ENCODE data around the gene RANBP3. TPM values are rescaled to one million over a fixed set of nuclear protein-coding genes. Genes with fewer than 3 reads are reported as not detected.

The RANBP3 gene
- total RNA-seq, 1 donor from 2014 or later: 77.8 TPM

- H2AFZ ChIP-seq (replicated peaks): no peak overlapping the region
- H3K79me2 ChIP-seq (ENCODE audit: low read depth): no peaks in the 10 kb centered on the region
- TF ChIP-seq EZH2 (IDR thresholded peaks at IDR 0.05) (no peak), CTCF (IDR thresholded peaks at IDR 0.05) (no peak), EZH2phosphoT487 (IDR thresholded peaks at IDR 0.05) (no peak)
- Mint-ChIP-seq H3K27ac (no peak overlapping the region), H3K4me1 (peaks cover 27% of the 10 kb centered on the region), H3K9me3 (no peaks in the 10 kb centered on the region), H3K36me3 (peaks cover 5% of the 10 kb centered on the region), H3K27me3 (ENCODE audit: insufficient read depth, low read depth) (no peaks in the 10 kb centered on the region), H3K4me3 (no peak overlapping the region)
- H3K27ac ChIP-seq: no peak overlapping the region
- H3K9ac ChIP-seq: no peak overlapping the region
- no peaks in the 10 kb centered on the region for H4K20me1 ChIP-seq (ENCODE audit: low read depth)
- H3K9me3 ChIP-seq (ENCODE audit: low read depth): no peaks in the 10 kb centered on the region
- H3K4me2 ChIP-seq: no peak overlapping the region
- H3K4me3 ChIP-seq: no peak overlapping the region
- no peaks in the 10 kb centered on the region for H3F3A ChIP-seq (ENCODE audit: low read depth)
- H3K4me1 ChIP-seq: no peaks in the 10 kb centered on the region
- peaks cover 3% of the 10 kb centered on the region for H3K27me3 ChIP-seq
- no peaks in the 10 kb centered on the region for H3K36me3 ChIP-seq
- no peak for DNase-seq (ENCODE audit: low spot score)
Measured at GRCh38 chr19:6017576-6017975, 39.6 kb upstream of the RANBP3 start.

- Histone ChIP-seq H3K9me3 (ENCODE audit: low read depth) (no peaks in the 10 kb centered on the region), H2AFZ (replicated peaks) (no peak overlapping the region), H3K9ac (no peak overlapping the region), H3K27ac (no peak overlapping the region), H4K20me1 (ENCODE audit: low read depth) (no peaks in the 10 kb centered on the region), H3K79me2 (ENCODE audit: low read depth) (no peaks in the 10 kb centered on the region), H3K4me1 (no peaks in the 10 kb centered on the region), H3K36me3 (no peaks in the 10 kb centered on the region), H3F3A (ENCODE audit: low read depth) (no peaks in the 10 kb centered on the region), H3K27me3 (no peaks in the 10 kb centered on the region), H3K4me3 (no peak overlapping the region), H3K4me2 (no peak overlapping the region)
- Mint-ChIP-seq H3K4me1 (peaks cover 18% of the 10 kb centered on the region), H3K4me3 (no peak overlapping the region), H3K9me3 (no peaks in the 10 kb centered on the region), H3K27ac (peak overlapping the region; percentile 25), H3K27me3 (ENCODE audit: insufficient read depth, low read depth) (no peaks in the 10 kb centered on the region), H3K36me3 (peaks cover 4% of the 10 kb centered on the region)
- DNase-seq (ENCODE audit: low spot score): no peak
- TF ChIP-seq EZH2 (IDR thresholded peaks at IDR 0.05): no peak
- no peak for TF ChIP-seq EZH2phosphoT487 (IDR thresholded peaks at IDR 0.05)
- TF ChIP-seq CTCF (IDR thresholded peaks at IDR 0.05): no peak
Measured at GRCh38 chr19:6015841-6016545, 38.1 kb upstream of the RANBP3 start.

GRCh38 chr19:6014551-6015135 is 36.7 kb upstream of the RANBP3 start:
- H3K4me2 ChIP-seq: no peak overlapping the region
- no peak overlapping the region for H3K4me3 Mint-ChIP-seq
- no peak overlapping the region for H3K4me3 ChIP-seq
- no peak overlapping the region for H3K9ac ChIP-seq
- H3K79me2 ChIP-seq (ENCODE audit: low read depth): no peaks in the 10 kb centered on the region
- H3K4me1 Mint-ChIP-seq: peaks cover 18% of the 10 kb centered on the region
- no peaks in the 10 kb centered on the region for H3K27me3 ChIP-seq
- no peaks in the 10 kb centered on the region for H3K36me3 ChIP-seq
- H3K27me3 Mint-ChIP-seq (ENCODE audit: insufficient read depth, low read depth): peaks cover 2% of the 10 kb centered on the region
- no peak for TF ChIP-seq EZH2 (IDR thresholded peaks at IDR 0.05)
- no peak for DNase-seq (ENCODE audit: low spot score)
- peaks cover 9% of the 10 kb centered on the region for H3K36me3 Mint-ChIP-seq
- no peaks in the 10 kb centered on the region for H3F3A ChIP-seq (ENCODE audit: low read depth)
- no peaks in the 10 kb centered on the region for H3K9me3 Mint-ChIP-seq
- no peak overlapping the region for H3K27ac Mint-ChIP-seq
- no peaks in the 10 kb centered on the region for H3K4me1 ChIP-seq
- no peaks in the 10 kb centered on the region for H3K9me3 ChIP-seq (ENCODE audit: low read depth)
- H4K20me1 ChIP-seq (ENCODE audit: low read depth): no peaks in the 10 kb centered on the region
- no peak overlapping the region for H2AFZ ChIP-seq (replicated peaks)
- no peak overlapping the region for H3K27ac ChIP-seq

Measured in neural progenitor cell (in vitro differentiated cells).